ENCODE results near the gene NCKAP5L.

Gene NCKAP5L

DNA sequence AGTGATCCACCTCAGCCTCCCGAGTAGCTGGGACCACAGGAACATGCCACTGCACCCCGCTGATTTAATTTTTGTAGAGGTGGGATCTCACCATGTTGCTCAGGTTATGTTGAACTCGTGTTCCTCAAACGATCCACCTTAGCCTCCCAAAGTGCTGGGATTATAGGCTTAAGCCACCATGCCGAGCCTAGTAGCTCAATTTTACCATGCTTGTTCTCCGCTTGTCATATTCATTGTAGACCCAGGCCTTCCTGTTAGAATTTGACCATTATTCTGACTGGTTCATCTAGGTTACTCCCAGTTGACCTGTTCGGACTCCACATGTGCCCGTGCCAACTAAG, 62.1 kb downstream of the NCKAP5L start:
- peaks cover 35% of the 10 kb centered on the region for H3F3A ChIP-seq (ENCODE audit: low read depth)
- H3K4me1 ChIP-seq (ENCODE audit: insufficient read depth, low read length, poor library complexity, severe bottlenecking): peaks cover 41% of the 10 kb centered on the region

DNA sequence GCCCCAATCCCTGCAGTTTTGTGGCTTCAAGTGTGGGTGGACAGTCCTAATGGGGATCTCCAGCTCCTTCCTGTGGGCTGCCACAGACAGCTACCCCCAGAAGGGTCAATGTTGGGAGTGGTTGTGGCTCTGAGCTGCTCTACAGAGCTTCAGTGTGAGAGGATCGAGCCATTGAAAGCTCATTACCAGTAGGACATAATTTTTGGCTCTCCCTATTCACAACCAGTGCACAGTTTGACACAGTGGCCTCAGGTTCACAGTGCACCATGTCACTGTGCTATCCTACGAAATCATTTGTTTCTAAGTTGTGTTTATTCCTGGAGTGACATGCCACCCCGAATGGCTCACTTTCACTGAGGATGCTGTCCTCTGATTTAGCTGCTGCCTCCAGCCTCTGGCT, 64.1 kb downstream of the NCKAP5L start:
- Histone ChIP-seq H3F3A (ENCODE audit: low read depth) (peaks cover 37% of the 10 kb centered on the region), H2AFZ (ENCODE audit: low read length) (no peak overlapping the region), H3K27me3 (ENCODE audit: insufficient read depth, low read length, poor library complexity, severe bottlenecking) (no peaks in the 10 kb centered on the region), H3K9me2 (replicated peaks; ENCODE audit: low read depth, low read length) (no peaks in the 10 kb centered on the region), H3K4me3 (ENCODE audit: low read length, poor library complexity, severe bottlenecking) (peak overlapping the region; percentile 43), H3K36me3 (ENCODE audit: insufficient read depth, low read length) (peaks cover 51% of the 10 kb centered on the region), H3K79me2 (ENCODE audit: insufficient read depth, low read length) (peaks cover under 1% of the 10 kb centered on the region), H3K9ac (ENCODE audit: low read depth, low read length, poor library complexity, severe bottlenecking) (peak overlapping the region; percentile 63), H3K4me2 (ENCODE audit: low read depth, low read length, poor library complexity, severe bottlenecking) (peak overlapping the region; percentile 72), H3K4me1 (ENCODE audit: insufficient read depth, low read length, poor library complexity, severe bottlenecking) (peaks cover 44% of the 10 kb centered on the region), H3K9me3 (ENCODE audit: insufficient read depth, low read depth, low read length) (no peaks in the 10 kb centered on the region), H4K20me1 (ENCODE audit: insufficient read depth, low read length, poor library complexity, severe bottlenecking) (peaks cover 26% of the 10 kb centered on the region)
- no peak for TF ChIP-seq EZH2phosphoT487 (IDR thresholded peaks at IDR 0.05; ENCODE audit: borderline replicate concordance)
- TF ChIP-seq, protein P1, sequence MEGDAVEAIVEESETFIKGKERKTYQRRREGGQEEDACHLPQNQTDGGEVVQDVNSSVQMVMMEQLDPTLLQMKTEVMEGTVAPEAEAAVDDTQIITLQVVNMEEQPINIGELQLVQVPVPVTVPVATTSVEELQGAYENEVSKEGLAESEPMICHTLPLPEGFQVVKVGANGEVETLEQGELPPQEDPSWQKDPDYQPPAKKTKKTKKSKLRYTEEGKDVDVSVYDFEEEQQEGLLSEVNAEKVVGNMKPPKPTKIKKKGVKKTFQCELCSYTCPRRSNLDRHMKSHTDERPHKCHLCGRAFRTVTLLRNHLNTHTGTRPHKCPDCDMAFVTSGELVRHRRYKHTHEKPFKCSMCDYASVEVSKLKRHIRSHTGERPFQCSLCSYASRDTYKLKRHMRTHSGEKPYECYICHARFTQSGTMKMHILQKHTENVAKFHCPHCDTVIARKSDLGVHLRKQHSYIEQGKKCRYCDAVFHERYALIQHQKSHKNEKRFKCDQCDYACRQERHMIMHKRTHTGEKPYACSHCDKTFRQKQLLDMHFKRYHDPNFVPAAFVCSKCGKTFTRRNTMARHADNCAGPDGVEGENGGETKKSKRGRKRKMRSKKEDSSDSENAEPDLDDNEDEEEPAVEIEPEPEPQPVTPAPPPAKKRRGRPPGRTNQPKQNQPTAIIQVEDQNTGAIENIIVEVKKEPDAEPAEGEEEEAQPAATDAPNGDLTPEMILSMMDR (conservative IDR thresholded peaks at IDR 0.05; ENCODE audit: low read length): no peak

More for the DNA sequence above, 62.1 kb downstream of the NCKAP5L start:
- no peak overlapping the region for H2AFZ ChIP-seq (ENCODE audit: low read length)
- H3K4me2 ChIP-seq (ENCODE audit: low read depth, low read length, poor library complexity, severe bottlenecking): no peak overlapping the region
- H3K9me3 ChIP-seq (ENCODE audit: insufficient read depth, low read depth, low read length): no peaks in the 10 kb centered on the region
- H3K4me3 ChIP-seq (ENCODE audit: low read length, poor library complexity, severe bottlenecking): no peak overlapping the region
- H4K20me1 ChIP-seq (ENCODE audit: insufficient read depth, low read length, poor library complexity, severe bottlenecking): peaks cover 25% of the 10 kb centered on the region
- TF ChIP-seq, protein P1 (conservative IDR thresholded peaks at IDR 0.05; ENCODE audit: low read length): no peak
- no peak for TF ChIP-seq EZH2phosphoT487 (IDR thresholded peaks at IDR 0.05; ENCODE audit: borderline replicate concordance)
- no peak overlapping the region for H3K9ac ChIP-seq (ENCODE audit: low read depth, low read length, poor library complexity, severe bottlenecking)
- H3K27me3 ChIP-seq (ENCODE audit: insufficient read depth, low read length, poor library complexity, severe bottlenecking): no peaks in the 10 kb centered on the region
- H3K9me2 ChIP-seq (replicated peaks; ENCODE audit: low read depth, low read length): no peaks in the 10 kb centered on the region
- no peaks in the 10 kb centered on the region for H3K79me2 ChIP-seq (ENCODE audit: insufficient read depth, low read length)
- peaks cover 33% of the 10 kb centered on the region for H3K36me3 ChIP-seq (ENCODE audit: insufficient read depth, low read length)

DNA sequence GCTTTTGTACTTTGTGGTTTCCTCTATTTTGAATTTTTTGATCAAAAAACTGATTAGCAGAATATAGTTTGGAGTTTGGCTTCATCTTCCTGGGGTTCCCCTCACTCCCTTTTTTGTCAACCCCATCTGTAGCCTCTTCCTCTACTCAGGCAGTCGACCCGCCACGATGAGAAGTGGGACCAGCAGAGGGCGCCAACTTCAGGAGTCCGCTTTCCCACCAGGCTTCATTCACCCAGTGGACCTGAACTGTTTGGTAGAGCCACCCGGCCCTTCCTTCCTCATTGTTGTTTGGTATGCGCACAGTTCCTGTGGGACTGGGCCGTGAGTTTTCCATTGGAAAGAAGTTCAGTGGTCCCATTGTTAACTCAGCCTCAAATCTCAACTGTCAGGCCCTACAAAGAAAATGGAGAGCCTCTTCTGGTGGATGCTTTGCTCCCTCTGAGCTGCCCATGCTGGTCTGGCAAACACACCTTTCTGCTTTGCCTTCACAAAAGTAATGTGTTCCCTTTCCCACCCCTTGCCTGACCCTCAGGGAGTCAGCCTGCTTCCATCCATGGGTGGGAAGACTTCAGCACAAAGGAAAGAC, 65.1 kb downstream of the NCKAP5L start:
- Histone ChIP-seq H3F3A (ENCODE audit: low read depth) (peaks cover 37% of the 10 kb centered on the region), H3K9me2 (replicated peaks; ENCODE audit: low read depth, low read length) (no peaks in the 10 kb centered on the region), H3K79me2 (ENCODE audit: insufficient read depth, low read length) (peaks cover 8% of the 10 kb centered on the region), H3K9me3 (ENCODE audit: insufficient read depth, low read depth, low read length) (no peaks in the 10 kb centered on the region), H2AFZ (ENCODE audit: low read length) (no peak overlapping the region), H3K4me1 (ENCODE audit: insufficient read depth, low read length, poor library complexity, severe bottlenecking) (peaks cover 44% of the 10 kb centered on the region), H3K4me2 (ENCODE audit: low read depth, low read length, poor library complexity, severe bottlenecking) (peak overlapping the region; percentile 72), H3K4me3 (ENCODE audit: low read length, poor library complexity, severe bottlenecking) (peak overlapping the region; percentile 43), H3K9ac (ENCODE audit: low read depth, low read length, poor library complexity, severe bottlenecking) (peak overlapping the region; percentile 63), H3K36me3 (ENCODE audit: insufficient read depth, low read length) (peaks cover 62% of the 10 kb centered on the region), H3K27me3 (ENCODE audit: insufficient read depth, low read length, poor library complexity, severe bottlenecking) (no peaks in the 10 kb centered on the region), H4K20me1 (ENCODE audit: insufficient read depth, low read length, poor library complexity, severe bottlenecking) (peaks cover 29% of the 10 kb centered on the region)
- TF ChIP-seq EZH2phosphoT487 (IDR thresholded peaks at IDR 0.05; ENCODE audit: borderline replicate concordance): no peak
- TF ChIP-seq, protein P1 (conservative IDR thresholded peaks at IDR 0.05; ENCODE audit: low read length): peak; percentile 97
